ENCODE data around the gene RAB5IF. TPM values are rescaled to one million over a fixed set of nuclear protein-coding genes. Genes with fewer than 3 reads are reported as not detected.

Gene RAB5IF
- total and polyA plus RNA-seq, 2 of the 4 experiments (the other 2 are of a cell fraction): 74.0 to 93.1 TPM

DNA sequence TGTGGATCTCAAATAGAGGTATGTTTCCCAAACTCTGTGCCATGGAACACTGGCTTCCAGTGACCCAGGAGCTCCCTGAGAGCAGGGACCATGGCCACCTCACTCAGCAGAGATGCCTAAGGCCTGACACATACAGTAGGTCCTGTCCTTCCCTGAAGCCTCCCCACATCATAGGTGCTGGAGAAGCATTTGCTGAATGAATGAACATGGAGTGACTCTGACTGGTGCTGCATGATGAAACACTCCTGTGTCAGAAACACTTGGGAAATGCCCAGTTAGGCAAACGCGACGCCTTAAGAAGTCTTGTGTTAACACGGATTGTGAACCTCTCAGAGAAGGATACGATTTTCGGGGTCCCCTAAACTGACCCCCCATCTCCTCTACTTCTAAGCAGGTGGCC, 26.1 kb downstream of the RAB5IF start:
- no peak overlapping the region for H3K14ac ChIP-seq (replicated peaks; ENCODE audit: low read depth, low read length)
- no peaks in the 10 kb centered on the region for H3K36me3 ChIP-seq (ENCODE audit: control insufficient read depth, insufficient read depth, low read length)
- H3K79me1 ChIP-seq (ENCODE audit: low read depth in 1 of 2, low read length in 2 of 2): no peaks in the 10 kb centered on the region
- no peak overlapping the region for H2AK5ac ChIP-seq (ENCODE audit: low read depth, low read length)
- H3K4me1 ChIP-seq (ENCODE audit: control insufficient read depth, insufficient read depth, low read length): no peaks in the 10 kb centered on the region
- H3K9me1 ChIP-seq (ENCODE audit: insufficient read depth, low read length): no peaks in the 10 kb centered on the region
- no peak overlapping the region for H3K23ac ChIP-seq (ENCODE audit: low read depth, low read length)
- H4K91ac ChIP-seq (ENCODE audit: insufficient read depth, low read depth, low read length): no peak overlapping the region
- H2BK15ac ChIP-seq (ENCODE audit: low read depth, low read length): no peak overlapping the region
- H4K8ac ChIP-seq (ENCODE audit: low read depth in 2 of 2, low read length in 2 of 2): no peak overlapping the region
- no peak for TF ChIP-seq FOS (IDR thresholded peaks at IDR 0.05; ENCODE audit: low read depth, low read length)
- TF ChIP-seq POLR2A (IDR thresholded peaks at IDR 0.05; ENCODE audit: low read depth, low read length): no peak
- no peak for TF ChIP-seq CEBPB (IDR thresholded peaks at IDR 0.05; ENCODE audit: low read depth, low read length)
- TF ChIP-seq SMC3 (IDR thresholded peaks at IDR 0.05; ENCODE audit: low read depth, low read length): no peak
- no peak for TF ChIP-seq MAFK (IDR thresholded peaks at IDR 0.05; ENCODE audit: low read depth, low read length)
- TF ChIP-seq, protein P1, sequence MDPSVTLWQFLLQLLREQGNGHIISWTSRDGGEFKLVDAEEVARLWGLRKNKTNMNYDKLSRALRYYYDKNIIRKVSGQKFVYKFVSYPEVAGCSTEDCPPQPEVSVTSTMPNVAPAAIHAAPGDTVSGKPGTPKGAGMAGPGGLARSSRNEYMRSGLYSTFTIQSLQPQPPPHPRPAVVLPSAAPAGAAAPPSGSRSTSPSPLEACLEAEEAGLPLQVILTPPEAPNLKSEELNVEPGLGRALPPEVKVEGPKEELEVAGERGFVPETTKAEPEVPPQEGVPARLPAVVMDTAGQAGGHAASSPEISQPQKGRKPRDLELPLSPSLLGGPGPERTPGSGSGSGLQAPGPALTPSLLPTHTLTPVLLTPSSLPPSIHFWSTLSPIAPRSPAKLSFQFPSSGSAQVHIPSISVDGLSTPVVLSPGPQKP (IDR thresholded peaks at IDR 0.05; ENCODE audit: borderline replicate concordance, low read depth, low read length): no peak
- no peak for TF ChIP-seq MAZ (IDR thresholded peaks at IDR 0.05; ENCODE audit: borderline replicate concordance, low read depth, low read length)
- TF ChIP-seq CHD1 (IDR thresholded peaks at IDR 0.05; ENCODE audit: low read depth, low read length): no peak
- TF ChIP-seq NFE2L2 (IDR thresholded peaks at IDR 0.05; ENCODE audit: low read depth, low read length): no peak
- TF ChIP-seq RCOR1 (IDR thresholded peaks at IDR 0.05; ENCODE audit: insufficient replicate concordance, low read length): no peak
- TF ChIP-seq, protein P2, sequence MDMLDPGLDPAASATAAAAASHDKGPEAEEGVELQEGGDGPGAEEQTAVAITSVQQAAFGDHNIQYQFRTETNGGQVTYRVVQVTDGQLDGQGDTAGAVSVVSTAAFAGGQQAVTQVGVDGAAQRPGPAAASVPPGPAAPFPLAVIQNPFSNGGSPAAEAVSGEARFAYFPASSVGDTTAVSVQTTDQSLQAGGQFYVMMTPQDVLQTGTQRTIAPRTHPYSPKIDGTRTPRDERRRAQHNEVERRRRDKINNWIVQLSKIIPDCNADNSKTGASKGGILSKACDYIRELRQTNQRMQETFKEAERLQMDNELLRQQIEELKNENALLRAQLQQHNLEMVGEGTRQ (IDR thresholded peaks at IDR 0.05; ENCODE audit: low read depth, low read length): no peak
- TF ChIP-seq RFX5 (IDR thresholded peaks at IDR 0.05; ENCODE audit: low read depth, low read length): no peak
- no peak for TF ChIP-seq BHLHE40 (IDR thresholded peaks at IDR 0.05; ENCODE audit: low read depth, low read length)
- no peak for TF ChIP-seq MXI1 (IDR thresholded peaks at IDR 0.05; ENCODE audit: borderline replicate concordance, low read depth, low read length)
- no peak for TF ChIP-seq RAD21 (IDR thresholded peaks at IDR 0.05; ENCODE audit: low read length)
- TF ChIP-seq, protein P3, sequence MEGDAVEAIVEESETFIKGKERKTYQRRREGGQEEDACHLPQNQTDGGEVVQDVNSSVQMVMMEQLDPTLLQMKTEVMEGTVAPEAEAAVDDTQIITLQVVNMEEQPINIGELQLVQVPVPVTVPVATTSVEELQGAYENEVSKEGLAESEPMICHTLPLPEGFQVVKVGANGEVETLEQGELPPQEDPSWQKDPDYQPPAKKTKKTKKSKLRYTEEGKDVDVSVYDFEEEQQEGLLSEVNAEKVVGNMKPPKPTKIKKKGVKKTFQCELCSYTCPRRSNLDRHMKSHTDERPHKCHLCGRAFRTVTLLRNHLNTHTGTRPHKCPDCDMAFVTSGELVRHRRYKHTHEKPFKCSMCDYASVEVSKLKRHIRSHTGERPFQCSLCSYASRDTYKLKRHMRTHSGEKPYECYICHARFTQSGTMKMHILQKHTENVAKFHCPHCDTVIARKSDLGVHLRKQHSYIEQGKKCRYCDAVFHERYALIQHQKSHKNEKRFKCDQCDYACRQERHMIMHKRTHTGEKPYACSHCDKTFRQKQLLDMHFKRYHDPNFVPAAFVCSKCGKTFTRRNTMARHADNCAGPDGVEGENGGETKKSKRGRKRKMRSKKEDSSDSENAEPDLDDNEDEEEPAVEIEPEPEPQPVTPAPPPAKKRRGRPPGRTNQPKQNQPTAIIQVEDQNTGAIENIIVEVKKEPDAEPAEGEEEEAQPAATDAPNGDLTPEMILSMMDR (conservative IDR thresholded peaks at IDR 0.05; ENCODE audit: low read depth, low read length): no peak
- BruUV-seq (replicated peaks): no TSS peak
- WGBS, 2 experiments (ENCODE audit: extremely low coverage in 2 of 2, insufficient read length in 1 of 2): 87% methylated on average over 6 of the region's 6 CpGs; no CpG with 5 or more reads in 1 of the 2 experiments
- H4K20me1 ChIP-seq (ENCODE audit: insufficient read depth, low read length): no peaks in the 10 kb centered on the region
- no peaks in the 10 kb centered on the region for H3K9me3 ChIP-seq (ENCODE audit: control insufficient read depth, insufficient read depth, low read length)
- POLR2A ChIA-PET (ENCODE audit: unreplicated experiment): no interaction called here
- no peaks in the 10 kb centered on the region for H3K27me3 ChIP-seq (ENCODE audit: control insufficient read depth, insufficient read depth, low read length)
- no peak overlapping the region for H2BK120ac ChIP-seq (ENCODE audit: low read depth, low read length)
- ATAC-seq (ENCODE audit: low read depth): no peak
- no peak overlapping the region for H2AFZ ChIP-seq (replicated peaks; ENCODE audit: low read length, poor library complexity)
- H3K9ac ChIP-seq (ENCODE audit: low read depth, low read length): no peak overlapping the region
- no peak overlapping the region for H3K56ac ChIP-seq (ENCODE audit: extremely low read depth, insufficient read depth, low read length)
- H4K5ac ChIP-seq (ENCODE audit: low read depth, low read length): no peak overlapping the region
- H3K27ac ChIP-seq (ENCODE audit: insufficient read depth, low read length): no peak overlapping the region
- no peak overlapping the region for H3K4me2 ChIP-seq (ENCODE audit: low read depth, low read length)
- no peak overlapping the region for H2BK20ac ChIP-seq (ENCODE audit: low read depth, low read length)
- intact Hi-C loops (cut with micrococcal nuclease): no loop called here
- no peak overlapping the region for H3K4me3 ChIP-seq (ENCODE audit: insufficient read depth, low read depth, low read length)
- dilution Hi-C loops (cut with HindIII; ENCODE audit: low sequenced_read_pairs, unreplicated experiment): no loop called here
- no peak overlapping the region for H3K18ac ChIP-seq (ENCODE audit: low read depth, low read length)
- H2BK5ac ChIP-seq (ENCODE audit: low read depth, low read length, poor library complexity, severe bottlenecking): no peak overlapping the region
- H3K4ac ChIP-seq (ENCODE audit: low read depth, low read length): no peak overlapping the region
- in situ Hi-C loops (cut with MboI; ENCODE audit: low sequenced_read_pairs): no loop called here
- CTCF ChIA-PET: no interaction called here
- H2AK9ac ChIP-seq (replicated peaks; ENCODE audit: low read depth, low read length, poor library complexity): no peak overlapping the region
- peak; percentile 28 for DNase-seq
